ENCODE measurements around the gene FAM200C. TPM values are rescaled to one million over a fixed set of nuclear protein-coding genes. Genes with fewer than 3 reads are reported as not detected.

The FAM200C gene
- total RNA-seq, 2 experiments from 2014 or later: 0.16 TPM; not detected in 1

DNA sequence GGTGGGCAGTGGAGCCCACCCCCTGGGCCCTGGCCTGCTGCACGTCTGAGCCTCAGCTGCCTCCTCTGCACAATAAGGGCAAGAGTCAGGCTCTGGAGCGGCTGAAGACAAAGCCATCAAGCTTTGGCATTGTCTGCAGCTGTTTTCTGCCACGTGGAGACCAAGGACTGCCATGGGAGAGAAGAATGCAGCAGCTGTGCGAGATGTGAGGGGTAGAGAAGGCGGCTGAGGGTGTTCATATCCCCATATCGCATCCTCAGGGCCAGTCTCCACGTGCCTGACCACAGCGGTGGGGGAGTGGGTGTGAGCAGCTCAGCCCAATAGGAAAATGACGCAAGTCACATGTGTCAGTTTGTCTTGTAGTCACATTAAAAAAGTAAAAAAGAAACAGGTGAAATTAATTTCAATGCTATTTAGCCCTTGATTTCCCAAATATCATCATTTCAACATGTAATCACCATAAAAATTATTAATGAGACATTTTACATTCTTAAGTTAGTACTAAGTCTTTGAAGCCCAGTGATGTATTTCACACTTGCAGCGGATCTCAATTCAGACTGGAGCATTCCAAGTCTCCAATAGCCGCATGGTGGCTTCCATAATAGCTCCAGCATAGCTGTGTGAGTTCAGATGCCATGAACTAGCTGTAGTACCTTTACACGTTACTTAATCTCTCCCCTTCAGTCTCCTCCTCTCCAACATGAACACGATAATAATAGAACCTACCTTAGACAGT, 36.0 kb downstream of the FAM200C start:
- Histone ChIP-seq H3K36me3 (ENCODE audit: insufficient read depth, low read length) (no peaks in the 10 kb centered on the region), H3K4me1 (ENCODE audit: insufficient read depth, low read length) (no peaks in the 10 kb centered on the region), H3K27ac (ENCODE audit: low read depth in 1 of 2, low read length in 2 of 2) (no peak overlapping the region), H3K9me3 (ENCODE audit: control insufficient read depth in 1 of 2, insufficient read depth in 1 of 2, low read length in 2 of 2) (no peaks in the 10 kb centered on the region), H3K27me3 (ENCODE audit: control insufficient read depth in 1 of 2, insufficient read depth in 2 of 2, low read length in 2 of 2) (peaks cover 0 to 13% of the 10 kb centered on the region in 2 experiments), H3K4me3 (ENCODE audit: low read length) (no peak overlapping the region)
- no peaks in the 10 kb centered on the region for H3K4me1 Mint-ChIP-seq (ENCODE audit: low read depth)
- ChIA-PET CTCF (no interaction called here), POLR2A (no interaction called here)
- H3K4me3 Mint-ChIP-seq: no peak overlapping the region
- no peak overlapping the region for H3K27ac Mint-ChIP-seq
- intact Hi-C loops (cut with DNase I, micrococcal nuclease): no loop called here
- H3K9me3 Mint-ChIP-seq: no peaks in the 10 kb centered on the region
- ATAC-seq (ENCODE audit: poor library complexity) (no peak), DNase-seq (no peak)
- TF ChIP-seq, protein P1, sequence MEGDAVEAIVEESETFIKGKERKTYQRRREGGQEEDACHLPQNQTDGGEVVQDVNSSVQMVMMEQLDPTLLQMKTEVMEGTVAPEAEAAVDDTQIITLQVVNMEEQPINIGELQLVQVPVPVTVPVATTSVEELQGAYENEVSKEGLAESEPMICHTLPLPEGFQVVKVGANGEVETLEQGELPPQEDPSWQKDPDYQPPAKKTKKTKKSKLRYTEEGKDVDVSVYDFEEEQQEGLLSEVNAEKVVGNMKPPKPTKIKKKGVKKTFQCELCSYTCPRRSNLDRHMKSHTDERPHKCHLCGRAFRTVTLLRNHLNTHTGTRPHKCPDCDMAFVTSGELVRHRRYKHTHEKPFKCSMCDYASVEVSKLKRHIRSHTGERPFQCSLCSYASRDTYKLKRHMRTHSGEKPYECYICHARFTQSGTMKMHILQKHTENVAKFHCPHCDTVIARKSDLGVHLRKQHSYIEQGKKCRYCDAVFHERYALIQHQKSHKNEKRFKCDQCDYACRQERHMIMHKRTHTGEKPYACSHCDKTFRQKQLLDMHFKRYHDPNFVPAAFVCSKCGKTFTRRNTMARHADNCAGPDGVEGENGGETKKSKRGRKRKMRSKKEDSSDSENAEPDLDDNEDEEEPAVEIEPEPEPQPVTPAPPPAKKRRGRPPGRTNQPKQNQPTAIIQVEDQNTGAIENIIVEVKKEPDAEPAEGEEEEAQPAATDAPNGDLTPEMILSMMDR (IDR thresholded peaks at IDR 0.05): no peak
- H3K36me3 Mint-ChIP-seq (ENCODE audit: low read depth): no peaks in the 10 kb centered on the region
- H3K27me3 Mint-ChIP-seq: peaks cover 53% of the 10 kb centered on the region

DNA sequence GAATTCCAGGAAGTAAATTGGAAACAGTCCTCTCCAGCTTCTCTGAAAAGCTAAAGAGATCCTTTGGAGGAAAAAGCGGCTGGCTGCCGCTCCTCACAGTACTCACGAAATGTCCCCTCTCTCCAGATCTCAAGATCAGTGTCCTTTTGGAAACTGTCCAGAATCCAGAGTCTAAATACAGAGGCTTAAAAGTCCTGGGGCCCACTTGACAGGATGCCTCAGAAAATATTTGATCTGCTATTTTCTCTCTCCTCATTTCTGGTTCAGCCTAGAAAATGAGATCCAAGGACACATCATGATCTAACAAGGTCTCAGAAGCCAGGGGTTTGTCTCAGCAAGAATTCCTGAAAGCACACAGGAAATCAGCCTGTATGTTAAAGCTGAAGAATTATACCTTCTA, 36.6 kb downstream of the FAM200C start:
- no peak overlapping the region for H3K4me3 ChIP-seq (ENCODE audit: low read length)
- Mint-ChIP-seq H3K36me3 (ENCODE audit: low read depth) (no peaks in the 10 kb centered on the region), H3K4me1 (ENCODE audit: low read depth) (no peaks in the 10 kb centered on the region), H3K9me3 (no peaks in the 10 kb centered on the region), H3K4me3 (no peak overlapping the region), H3K27ac (no peak overlapping the region), H3K27me3 (peaks cover 47% of the 10 kb centered on the region)
- ChIA-PET CTCF (no interaction called here), POLR2A (no interaction called here)
- intact Hi-C loops (cut with DNase I, micrococcal nuclease): no loop called here
- no peaks in the 10 kb centered on the region for H3K9me3 ChIP-seq (ENCODE audit: control insufficient read depth in 1 of 2, insufficient read depth in 1 of 2, low read length in 2 of 2)
- H3K27me3 ChIP-seq (ENCODE audit: control insufficient read depth in 1 of 2, insufficient read depth in 2 of 2, low read length in 2 of 2): peaks cover 0 to 13% of the 10 kb centered on the region in 2 experiments
- H3K4me1 ChIP-seq (ENCODE audit: insufficient read depth, low read length): no peaks in the 10 kb centered on the region
- TF ChIP-seq, protein P1 (IDR thresholded peaks at IDR 0.05): no peak
- DNase-seq (no peak), ATAC-seq (ENCODE audit: poor library complexity) (no peak)
- no peak overlapping the region for H3K27ac ChIP-seq (ENCODE audit: low read depth in 1 of 2, low read length in 2 of 2)
- no peaks in the 10 kb centered on the region for H3K36me3 ChIP-seq (ENCODE audit: insufficient read depth, low read length)

DNA sequence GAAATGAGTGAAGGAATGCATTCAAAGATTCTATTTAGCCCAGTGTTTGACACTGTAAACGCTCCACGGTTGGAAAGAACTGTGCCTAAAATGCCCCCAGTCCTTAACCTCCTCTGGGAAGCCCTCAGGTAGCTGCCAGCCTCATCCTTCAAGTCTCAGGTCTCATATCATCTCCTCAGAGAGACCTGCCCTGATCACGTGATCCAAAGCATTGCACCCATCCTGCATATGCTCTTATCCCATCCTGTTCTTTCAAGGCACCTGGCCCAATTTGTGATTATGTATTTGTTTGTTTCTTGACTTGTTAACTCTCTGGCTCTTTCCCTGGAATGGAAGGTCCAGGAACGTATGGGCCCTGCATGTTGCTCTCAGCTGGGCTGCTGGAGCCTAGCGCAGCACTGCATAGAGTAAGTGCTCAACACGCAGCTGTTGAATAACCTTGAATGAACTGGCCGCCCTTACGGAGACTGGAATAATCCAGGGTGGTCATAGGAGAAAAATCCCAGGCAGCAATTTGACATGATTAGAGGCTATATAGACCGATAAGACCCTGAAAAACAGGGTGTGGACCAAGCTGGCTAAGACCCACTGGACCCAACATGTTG, 38.1 kb downstream of the FAM200C start:
- ChIA-PET POLR2A (no interaction called here), CTCF (no interaction called here)
- intact Hi-C loops (cut with DNase I, micrococcal nuclease): no loop called here
- no peak overlapping the region for H3K4me3 Mint-ChIP-seq
- H3K27ac ChIP-seq (ENCODE audit: low read depth in 1 of 2, low read length in 2 of 2): no peak overlapping the region
- H3K36me3 Mint-ChIP-seq (ENCODE audit: low read depth): no peaks in the 10 kb centered on the region
- H3K27me3 ChIP-seq (ENCODE audit: control insufficient read depth in 1 of 2, insufficient read depth in 2 of 2, low read length in 2 of 2): peaks cover 0 to 2% of the 10 kb centered on the region in 2 experiments
- H3K36me3 ChIP-seq (ENCODE audit: insufficient read depth, low read length): no peaks in the 10 kb centered on the region
- DNase-seq (no peak), ATAC-seq (ENCODE audit: poor library complexity) (no peak)
- no peak overlapping the region for H3K27ac Mint-ChIP-seq
- H3K9me3 Mint-ChIP-seq: no peaks in the 10 kb centered on the region
- TF ChIP-seq, protein P1 (IDR thresholded peaks at IDR 0.05): no peak
- H3K27me3 Mint-ChIP-seq: peaks cover 35% of the 10 kb centered on the region
- no peaks in the 10 kb centered on the region for H3K4me1 Mint-ChIP-seq (ENCODE audit: low read depth)
- H3K4me3 ChIP-seq (ENCODE audit: low read length): no peak overlapping the region
- no peaks in the 10 kb centered on the region for H3K9me3 ChIP-seq (ENCODE audit: control insufficient read depth in 1 of 2, insufficient read depth in 1 of 2, low read length in 2 of 2)
- H3K4me1 ChIP-seq (ENCODE audit: insufficient read depth, low read length): no peaks in the 10 kb centered on the region
